ENCODE results near the gene COL4A2.
"Not testable (repeated sequence)": the region's sequence is repeated elsewhere in the genome, so short reads cannot be mapped to it uniquely, and the experiment has no call there.

COL4A2 gene

GRCh38 chr13:110379905-110380341 lies 72.8 kb downstream of the COL4A2 start:
- DNase-seq (ENCODE audit: low spot score), result no peak

- DNase-seq (ENCODE audit: low spot score), result no peak
Observed at GRCh38 chr13:110380359-110381028, 73.4 kb downstream of the COL4A2 start.

- DNase-seq (ENCODE audit: low spot score), result no peak
Observed at GRCh38 chr13:110381029-110381360, 73.9 kb downstream of the COL4A2 start.

GRCh38 chr13:110382229-110382628 lies 75.1 kb downstream of the COL4A2 start:
- DNase-seq (ENCODE audit: low spot score), result no peak

- DNase-seq (ENCODE audit: low spot score), result no peak
Observed at GRCh38 chr13:110382830-110383229, 75.7 kb downstream of the COL4A2 start.

- peak; percentile 4 for DNase-seq (ENCODE audit: low spot score)
Observed at GRCh38 chr13:110387451-110388107, 80.5 kb downstream of the COL4A2 start.

- DNase-seq (ENCODE audit: low spot score), result no peak
Observed at GRCh38 chr13:110388108-110388943, 81.2 kb downstream of the COL4A2 start.

GRCh38 chr13:110390567-110390966 lies 83.5 kb downstream of the COL4A2 start:
- DNase-seq (ENCODE audit: low spot score), result no peak

GRCh38 chr13:110391273-110391672 lies 84.2 kb downstream of the COL4A2 start:
- no peak for DNase-seq (ENCODE audit: low spot score)

- no peak for DNase-seq (ENCODE audit: low spot score)
Observed at GRCh38 chr13:110392510-110393240, 85.6 kb downstream of the COL4A2 start.

- no peak for DNase-seq (ENCODE audit: low spot score)
Observed at GRCh38 chr13:110393761-110394160, 86.7 kb downstream of the COL4A2 start.

- no peak for DNase-seq (ENCODE audit: low spot score)
Observed at GRCh38 chr13:110394371-110394841, 87.3 kb downstream of the COL4A2 start.

- not testable (repeated sequence) for DNase-seq (ENCODE audit: low spot score)
Observed at GRCh38 chr13:110395616-110396015, 88.5 kb downstream of the COL4A2 start.

- no peak for DNase-seq (ENCODE audit: low spot score)
Observed at GRCh38 chr13:110396476-110396875, 89.4 kb downstream of the COL4A2 start.

GRCh38 chr13:110396913-110397381 lies 89.9 kb downstream of the COL4A2 start:
- DNase-seq (ENCODE audit: low spot score), result no peak

GRCh38 chr13:110397436-110398115 lies 90.5 kb downstream of the COL4A2 start:
- no peak for DNase-seq (ENCODE audit: low spot score)

- no peak for DNase-seq (ENCODE audit: low spot score)
Observed at GRCh38 chr13:110398564-110399507, 91.8 kb downstream of the COL4A2 start.

GRCh38 chr13:110399801-110400200 lies 92.7 kb downstream of the COL4A2 start:
- DNase-seq (ENCODE audit: low spot score), result no peak

GRCh38 chr13:110400786-110401533 lies 93.9 kb downstream of the COL4A2 start:
- DNase-seq (ENCODE audit: low spot score), result no peak
